RWPE2 (cell line): ENCODE data around the gene CGNL1.

Experiments
- ATAC-seq: fragments of 200-7000 bp; cut with Tn5 transposase; 3 replicates; pipeline ENCODE4 v1.9.1; 2021; ENCODE audit warnings: low read depth
- DNase-seq: peaks from one replicate; pipeline ENCODE4 v3.0.0-alpha.2; 2020; ENCODE audit warnings: low spot score
- H3K27ac ChIP-seq: fragments of 450-650 bp; 2 replicates; pipeline ENCODE4 v1.5.1; 2017; ENCODE audit warnings: mild to moderate bottlenecking; ENCODE audit not compliant: poor library complexity, severe bottlenecking
- H3K27me3 ChIP-seq: fragments of 250-450 bp; sonication (Bioruptor Pico); 2 replicates; pipeline ENCODE4 v1.5.1; 2021; ENCODE audit warnings: mild to moderate bottlenecking, moderate library complexity; ENCODE audit not compliant: insufficient read depth, poor library complexity, severe bottlenecking
- H3K36me3 ChIP-seq: fragments of 250-450 bp; sonication (Bioruptor Pico); 2 replicates; pipeline ENCODE4 v1.5.1; 2020; ENCODE audit warnings: low read depth, mild to moderate bottlenecking, moderate library complexity
- H3K4me1 ChIP-seq: fragments of 250-450 bp; sonication (Bioruptor Pico); 2 replicates; pipeline ENCODE4 v1.5.1; 2021; ENCODE audit warnings: mild to moderate bottlenecking, moderate library complexity; ENCODE audit not compliant: insufficient read depth, poor library complexity, severe bottlenecking
- H3K4me3 ChIP-seq: fragments of 250-450 bp; sonication (Bioruptor Pico); 2 replicates; pipeline ENCODE4 v1.5.1; 2021; ENCODE audit warnings: mild to moderate bottlenecking, moderate library complexity; ENCODE audit not compliant: severe bottlenecking
- H3K9me3 ChIP-seq: fragments of 250-450 bp; sonication (Bioruptor Pico); 2 replicates; pipeline ENCODE4 v1.5.1; 2021; ENCODE audit warnings: mild to moderate bottlenecking, moderate library complexity; ENCODE audit not compliant: severe bottlenecking
- TF ChIP-seq, protein P1 (sequence below): fragments of 450-650 bp; IDR thresholded peaks from one replicate; pipeline ENCODE4 v1.5.1; 2017; ENCODE audit warnings: mild to moderate bottlenecking, moderate library complexity; ENCODE audit not compliant: poor library complexity, severe bottlenecking

CGNL1 gene

GRCh38 chr15:57458356-57458781 is 82.1 kb downstream of the CGNL1 start:
- TF ChIP-seq, protein P1, sequence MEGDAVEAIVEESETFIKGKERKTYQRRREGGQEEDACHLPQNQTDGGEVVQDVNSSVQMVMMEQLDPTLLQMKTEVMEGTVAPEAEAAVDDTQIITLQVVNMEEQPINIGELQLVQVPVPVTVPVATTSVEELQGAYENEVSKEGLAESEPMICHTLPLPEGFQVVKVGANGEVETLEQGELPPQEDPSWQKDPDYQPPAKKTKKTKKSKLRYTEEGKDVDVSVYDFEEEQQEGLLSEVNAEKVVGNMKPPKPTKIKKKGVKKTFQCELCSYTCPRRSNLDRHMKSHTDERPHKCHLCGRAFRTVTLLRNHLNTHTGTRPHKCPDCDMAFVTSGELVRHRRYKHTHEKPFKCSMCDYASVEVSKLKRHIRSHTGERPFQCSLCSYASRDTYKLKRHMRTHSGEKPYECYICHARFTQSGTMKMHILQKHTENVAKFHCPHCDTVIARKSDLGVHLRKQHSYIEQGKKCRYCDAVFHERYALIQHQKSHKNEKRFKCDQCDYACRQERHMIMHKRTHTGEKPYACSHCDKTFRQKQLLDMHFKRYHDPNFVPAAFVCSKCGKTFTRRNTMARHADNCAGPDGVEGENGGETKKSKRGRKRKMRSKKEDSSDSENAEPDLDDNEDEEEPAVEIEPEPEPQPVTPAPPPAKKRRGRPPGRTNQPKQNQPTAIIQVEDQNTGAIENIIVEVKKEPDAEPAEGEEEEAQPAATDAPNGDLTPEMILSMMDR: no peak
- H3K4me3 ChIP-seq: no peak overlapping the region
- H3K4me1 ChIP-seq: no peaks in the 10 kb centered on the region
- H3K27me3 ChIP-seq: no peaks in the 10 kb centered on the region
- ATAC-seq (no peak), DNase-seq (no peak)
- H3K36me3 ChIP-seq: no peaks in the 10 kb centered on the region
- no peak overlapping the region for H3K27ac ChIP-seq
- H3K9me3 ChIP-seq: no peaks in the 10 kb centered on the region

DNA sequence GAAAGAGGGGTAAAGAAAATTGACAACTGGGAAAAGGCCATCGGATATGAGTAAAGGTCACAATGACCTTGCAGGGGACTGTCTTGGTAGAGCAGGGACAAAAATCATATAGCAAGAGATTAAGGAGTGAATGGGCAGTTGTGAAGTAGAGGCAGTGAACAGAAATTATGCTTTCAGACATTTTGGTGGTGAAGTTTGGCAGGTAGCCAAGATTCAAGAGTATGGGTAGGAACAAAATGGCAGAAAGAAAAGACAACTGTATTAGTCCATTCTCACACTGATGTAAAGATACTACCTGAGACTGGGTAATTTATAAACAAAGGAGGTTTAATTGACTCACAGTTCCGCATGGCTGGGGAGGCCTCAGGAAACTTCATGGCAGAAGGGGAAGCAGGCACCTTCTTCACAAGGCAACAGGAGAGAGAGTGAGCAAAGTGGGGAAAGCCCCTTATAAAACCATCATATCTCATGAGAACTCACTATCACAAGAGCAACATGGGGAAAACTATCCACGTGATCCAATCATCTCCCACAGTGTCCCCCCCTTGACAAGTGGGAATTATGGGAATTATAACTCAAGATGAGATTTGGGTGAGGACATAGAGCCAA is 84.0 kb downstream of the CGNL1 start:
- Histone ChIP-seq H3K4me1 (no peaks in the 10 kb centered on the region), H3K9me3 (no peaks in the 10 kb centered on the region), H3K27me3 (no peaks in the 10 kb centered on the region), H3K4me3 (no peak overlapping the region), H3K27ac (no peak overlapping the region), H3K36me3 (no peaks in the 10 kb centered on the region)
- TF ChIP-seq, protein P1: no peak
- no peak for ATAC-seq
- no peak for DNase-seq

GRCh38 chr15:57461541-57461940 is 85.2 kb downstream of the CGNL1 start:
- Histone ChIP-seq H3K4me1 (no peaks in the 10 kb centered on the region), H3K4me3 (no peak overlapping the region), H3K36me3 (no peaks in the 10 kb centered on the region), H3K27ac (no peak overlapping the region), H3K9me3 (no peaks in the 10 kb centered on the region), H3K27me3 (no peaks in the 10 kb centered on the region)
- DNase-seq (no peak), ATAC-seq (no peak)
- TF ChIP-seq, protein P1: no peak

- H3K4me3 ChIP-seq: no peak overlapping the region
- no peaks in the 10 kb centered on the region for H3K4me1 ChIP-seq
- no peaks in the 10 kb centered on the region for H3K9me3 ChIP-seq
- no peaks in the 10 kb centered on the region for H3K36me3 ChIP-seq
- TF ChIP-seq, protein P1: peak; percentile 51
- H3K27me3 ChIP-seq: no peaks in the 10 kb centered on the region
- no peak overlapping the region for H3K27ac ChIP-seq
- peak; percentile 94 for ATAC-seq
- no peak for DNase-seq
Measured at GRCh38 chr15:57462381-57462780, 86.1 kb downstream of the CGNL1 start.

GRCh38 chr15:57463360-57463759 is 87.1 kb downstream of the CGNL1 start:
- Histone ChIP-seq H3K4me3 (no peak overlapping the region), H3K27ac (no peak overlapping the region), H3K27me3 (no peaks in the 10 kb centered on the region), H3K4me1 (no peaks in the 10 kb centered on the region), H3K9me3 (no peaks in the 10 kb centered on the region), H3K36me3 (no peaks in the 10 kb centered on the region)
- no peak for ATAC-seq
- DNase-seq: no peak
- TF ChIP-seq, protein P1: no peak
